ENCODE data around the gene ST6GALNAC3. TPM values are rescaled to one million over a fixed set of nuclear protein-coding genes. Genes with fewer than 3 reads are reported as not detected.

ST6GALNAC3 gene
- total RNA-seq, 1 experiment from 2014 or later = 0.03 TPM

DNA sequence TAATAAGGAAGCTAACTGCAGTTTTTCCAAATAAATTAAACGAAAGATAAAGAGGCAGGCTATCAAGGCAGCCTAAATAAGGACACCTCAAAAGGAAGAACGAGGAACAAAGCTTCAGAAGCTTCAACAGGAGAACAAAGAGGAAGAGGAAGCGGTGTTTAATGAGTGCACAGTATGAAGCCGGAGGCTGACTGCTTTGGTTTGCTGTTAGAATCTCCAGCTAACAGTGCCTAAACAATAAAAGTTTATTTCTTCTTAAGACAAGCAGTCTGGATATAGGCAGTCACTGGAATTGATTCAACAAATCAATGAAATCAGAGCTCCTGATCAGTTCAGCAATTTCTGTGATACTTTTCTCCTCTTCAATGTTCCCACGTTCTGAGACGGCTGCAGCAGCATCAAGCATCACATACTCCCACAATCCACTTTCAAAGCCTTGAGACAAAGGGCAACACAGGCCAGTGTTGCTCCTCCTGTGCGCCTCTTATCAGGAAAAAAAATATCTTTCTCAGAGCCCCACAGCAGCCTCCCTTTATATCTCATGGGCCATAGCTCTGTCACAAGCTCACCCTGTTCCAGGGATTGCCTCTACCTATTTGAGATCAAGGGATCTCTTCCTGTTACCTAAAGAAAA, 427.2 kb downstream of the ST6GALNAC3 start:
- no peak overlapping the region for H3K27ac ChIP-seq (ENCODE audit: low read length)
- no peak for TF ChIP-seq TCF7L2 (IDR thresholded peaks at IDR 0.05; ENCODE audit: low read depth, low read length)
- TF ChIP-seq, protein P1, sequence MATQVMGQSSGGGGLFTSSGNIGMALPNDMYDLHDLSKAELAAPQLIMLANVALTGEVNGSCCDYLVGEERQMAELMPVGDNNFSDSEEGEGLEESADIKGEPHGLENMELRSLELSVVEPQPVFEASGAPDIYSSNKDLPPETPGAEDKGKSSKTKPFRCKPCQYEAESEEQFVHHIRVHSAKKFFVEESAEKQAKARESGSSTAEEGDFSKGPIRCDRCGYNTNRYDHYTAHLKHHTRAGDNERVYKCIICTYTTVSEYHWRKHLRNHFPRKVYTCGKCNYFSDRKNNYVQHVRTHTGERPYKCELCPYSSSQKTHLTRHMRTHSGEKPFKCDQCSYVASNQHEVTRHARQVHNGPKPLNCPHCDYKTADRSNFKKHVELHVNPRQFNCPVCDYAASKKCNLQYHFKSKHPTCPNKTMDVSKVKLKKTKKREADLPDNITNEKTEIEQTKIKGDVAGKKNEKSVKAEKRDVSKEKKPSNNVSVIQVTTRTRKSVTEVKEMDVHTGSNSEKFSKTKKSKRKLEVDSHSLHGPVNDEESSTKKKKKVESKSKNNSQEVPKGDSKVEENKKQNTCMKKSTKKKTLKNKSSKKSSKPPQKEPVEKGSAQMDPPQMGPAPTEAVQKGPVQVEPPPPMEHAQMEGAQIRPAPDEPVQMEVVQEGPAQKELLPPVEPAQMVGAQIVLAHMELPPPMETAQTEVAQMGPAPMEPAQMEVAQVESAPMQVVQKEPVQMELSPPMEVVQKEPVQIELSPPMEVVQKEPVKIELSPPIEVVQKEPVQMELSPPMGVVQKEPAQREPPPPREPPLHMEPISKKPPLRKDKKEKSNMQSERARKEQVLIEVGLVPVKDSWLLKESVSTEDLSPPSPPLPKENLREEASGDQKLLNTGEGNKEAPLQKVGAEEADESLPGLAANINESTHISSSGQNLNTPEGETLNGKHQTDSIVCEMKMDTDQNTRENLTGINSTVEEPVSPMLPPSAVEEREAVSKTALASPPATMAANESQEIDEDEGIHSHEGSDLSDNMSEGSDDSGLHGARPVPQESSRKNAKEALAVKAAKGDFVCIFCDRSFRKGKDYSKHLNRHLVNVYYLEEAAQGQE (IDR thresholded peaks at IDR 0.05; ENCODE audit: insufficient read depth in 1 of 2, low read depth in 2 of 2, low read length in 1 of 2) = no peak
- TF ChIP-seq, protein P2, sequence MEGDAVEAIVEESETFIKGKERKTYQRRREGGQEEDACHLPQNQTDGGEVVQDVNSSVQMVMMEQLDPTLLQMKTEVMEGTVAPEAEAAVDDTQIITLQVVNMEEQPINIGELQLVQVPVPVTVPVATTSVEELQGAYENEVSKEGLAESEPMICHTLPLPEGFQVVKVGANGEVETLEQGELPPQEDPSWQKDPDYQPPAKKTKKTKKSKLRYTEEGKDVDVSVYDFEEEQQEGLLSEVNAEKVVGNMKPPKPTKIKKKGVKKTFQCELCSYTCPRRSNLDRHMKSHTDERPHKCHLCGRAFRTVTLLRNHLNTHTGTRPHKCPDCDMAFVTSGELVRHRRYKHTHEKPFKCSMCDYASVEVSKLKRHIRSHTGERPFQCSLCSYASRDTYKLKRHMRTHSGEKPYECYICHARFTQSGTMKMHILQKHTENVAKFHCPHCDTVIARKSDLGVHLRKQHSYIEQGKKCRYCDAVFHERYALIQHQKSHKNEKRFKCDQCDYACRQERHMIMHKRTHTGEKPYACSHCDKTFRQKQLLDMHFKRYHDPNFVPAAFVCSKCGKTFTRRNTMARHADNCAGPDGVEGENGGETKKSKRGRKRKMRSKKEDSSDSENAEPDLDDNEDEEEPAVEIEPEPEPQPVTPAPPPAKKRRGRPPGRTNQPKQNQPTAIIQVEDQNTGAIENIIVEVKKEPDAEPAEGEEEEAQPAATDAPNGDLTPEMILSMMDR (IDR thresholded peaks at IDR 0.05) = no peak
- TF ChIP-seq POLR2AphosphoS5 (IDR thresholded peaks at IDR 0.05; ENCODE audit: low read depth, low read length) = no peak
- TF ChIP-seq SIN3A (IDR thresholded peaks at IDR 0.05; ENCODE audit: borderline replicate concordance, insufficient read depth, low read depth, low read length) = no peak
- no peak for ATAC-seq
- no peaks in the 10 kb centered on the region for H3K9me3 ChIP-seq (ENCODE audit: control insufficient read depth, insufficient read depth, low read depth, low read length)
- POLR2A ChIA-PET = no interaction called here
- no peaks in the 10 kb centered on the region for H3K36me3 ChIP-seq (ENCODE audit: control insufficient read depth, insufficient read depth, low read length)
- H3K4me1 ChIP-seq (ENCODE audit: control insufficient read depth, insufficient read depth, low read length) = no peaks in the 10 kb centered on the region
- H3K27me3 ChIP-seq (ENCODE audit: control insufficient read depth, insufficient read depth, low read length) = no peaks in the 10 kb centered on the region
- BruUV-seq (replicated peaks) = no TSS peak
- H3K4me3 ChIP-seq (ENCODE audit: low read depth in 2 of 2, low read length in 2 of 2) = no peak overlapping the region
- intact Hi-C loops (cut with micrococcal nuclease; ENCODE audit: unreplicated experiment) (no loop called here), in situ Hi-C loops (cut with HindIII; ENCODE audit: low pct_unique_long_range_greater_than_20kb, low sequenced_read_pairs) (no loop called here)
- CTCF ChIA-PET = no interaction called here
- DNase-seq (ENCODE audit: low read depth, low spot score) = no peak

DNA sequence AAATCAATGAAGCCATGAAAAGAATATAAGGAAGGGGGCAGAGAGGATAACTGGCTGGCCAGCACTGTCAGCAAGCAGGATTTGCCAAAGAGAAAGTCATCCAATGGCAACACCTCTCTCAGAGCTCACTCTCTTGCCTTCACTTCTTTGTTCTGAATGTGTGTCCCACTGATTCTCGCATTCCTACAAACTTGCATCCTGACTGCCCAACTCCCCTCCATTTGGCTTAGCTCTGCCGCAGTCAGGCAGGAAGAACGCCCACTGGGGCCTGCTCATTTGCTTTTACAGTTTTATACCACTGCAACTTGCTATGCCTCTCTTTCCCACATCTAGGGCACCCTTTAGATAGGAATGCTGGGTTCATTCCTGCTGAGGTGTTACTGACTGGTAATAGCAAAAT, 428.6 kb downstream of the ST6GALNAC3 start:
- ChIA-PET POLR2A (no interaction called here), CTCF (no interaction called here)
- in situ Hi-C loops (cut with HindIII; ENCODE audit: low pct_unique_long_range_greater_than_20kb, low sequenced_read_pairs) = no loop called here
- ATAC-seq (no peak), DNase-seq (ENCODE audit: low read depth, low spot score) (no peak)
- TF ChIP-seq SIN3A (IDR thresholded peaks at IDR 0.05; ENCODE audit: borderline replicate concordance, insufficient read depth, low read depth, low read length) (no peak), TCF7L2 (IDR thresholded peaks at IDR 0.05; ENCODE audit: low read depth, low read length) (no peak), POLR2AphosphoS5 (IDR thresholded peaks at IDR 0.05; ENCODE audit: low read depth, low read length) (no peak)
- TF ChIP-seq, protein P1 (IDR thresholded peaks at IDR 0.05; ENCODE audit: insufficient read depth in 1 of 2, low read depth in 2 of 2, low read length in 1 of 2) = no peak
- TF ChIP-seq, protein P2 (IDR thresholded peaks at IDR 0.05) = no peak
- Histone ChIP-seq H3K27me3 (ENCODE audit: control insufficient read depth, insufficient read depth, low read length) (no peaks in the 10 kb centered on the region), H3K27ac (ENCODE audit: low read length) (no peak overlapping the region), H3K4me3 (ENCODE audit: low read depth in 2 of 2, low read length in 2 of 2) (no peak overlapping the region), H3K36me3 (ENCODE audit: control insufficient read depth, insufficient read depth, low read length) (no peaks in the 10 kb centered on the region), H3K4me1 (ENCODE audit: control insufficient read depth, insufficient read depth, low read length) (no peaks in the 10 kb centered on the region), H3K9me3 (ENCODE audit: control insufficient read depth, insufficient read depth, low read depth, low read length) (no peaks in the 10 kb centered on the region)
- BruUV-seq (replicated peaks) = no TSS peak
- intact Hi-C loops (cut with micrococcal nuclease; ENCODE audit: unreplicated experiment) = no loop called here
